DOHH2 (cell line): Measurements from ENCODE around the gene KMT2C.
"Not testable (repeated sequence)": the region's sequence is repeated elsewhere in the genome, so short reads cannot be mapped to it uniquely, and the experiment has no call there.

Experiments used
- H3F3A ChIP-seq: fragments of 200-600 bp; sonication (generic), shearing (Covaris generic); 2 replicates; pipeline ENCODE4 v1.6.0; 2016; ENCODE audit warnings: antibody characterized with exemption, mild to moderate bottlenecking; ENCODE audit not compliant: control insufficient read depth, insufficient read depth
- H3K27ac ChIP-seq: fragments of 200-600 bp; sonication (generic); 2 replicates; pipeline ENCODE4 v1.5.1; 2014; ENCODE audit warnings: low read depth, mild to moderate bottlenecking, low read length, moderate library complexity
- H3K27me3 ChIP-seq: fragments of 200-600 bp; sonication (generic); 2 replicates; pipeline ENCODE4 v1.6.1; 2014; ENCODE audit warnings: mild to moderate bottlenecking, low read length, mixed read lengths; ENCODE audit not compliant: control insufficient read depth
- H3K36me3 ChIP-seq: fragments of 200-600 bp; sonication (generic); 2 replicates; pipeline ENCODE4 v1.6.1; 2014; ENCODE audit warnings: mild to moderate bottlenecking, low read length, moderate library complexity, mixed read lengths; ENCODE audit not compliant: control insufficient read depth
- H3K4me1 ChIP-seq: fragments of 200-600 bp; sonication (generic); 2 replicates; pipeline ENCODE4 v1.6.1; 2014; ENCODE audit warnings: mild to moderate bottlenecking, low read length, mixed read lengths; ENCODE audit not compliant: control insufficient read depth
- H3K4me2 ChIP-seq: fragments of 200-600 bp; sonication (generic); 2 replicates; pipeline ENCODE4 v1.6.0; 2014; ENCODE audit warnings: mild to moderate bottlenecking, low read length, moderate library complexity
- H3K4me3 ChIP-seq: fragments of 200-600 bp; sonication (generic); 2 replicates; pipeline ENCODE4 v1.5.1; 2014; ENCODE audit warnings: mild to moderate bottlenecking, low read length, mixed read lengths
- H3K79me2 ChIP-seq: fragments of 200-600 bp; sonication (generic); 2 replicates; pipeline ENCODE4 v1.6.1; 2014; ENCODE audit warnings: mild to moderate bottlenecking, low read length, mixed read lengths; ENCODE audit not compliant: control insufficient read depth
- H3K9me2 ChIP-seq: fragments of 200-600 bp; sonication (generic); replicated peaks from 2 replicates; pipeline ENCODE4 v1.6.1; 2014; ENCODE audit warnings: mild to moderate bottlenecking, low read length, mixed read lengths; ENCODE audit not compliant: control insufficient read depth
- H3K9me3 ChIP-seq: fragments of 200-600 bp; sonication (generic); 2 replicates; pipeline ENCODE4 v1.6.1; 2014; ENCODE audit warnings: antibody characterized with exemption, low read length, mixed read lengths; ENCODE audit not compliant: control insufficient read depth, insufficient read depth
- H4K20me1 ChIP-seq: fragments of 200-600 bp; sonication (generic); 2 replicates; pipeline ENCODE4 v1.6.0; 2014; ENCODE audit warnings: low read depth, mild to moderate bottlenecking, antibody characterized with exemption, low read length, moderate library complexity; ENCODE audit not compliant: control insufficient read depth, insufficient read depth
- CTCF ChIP-seq: fragments of 200-600 bp; sonication (generic); IDR thresholded peaks from one replicate; pipeline ENCODE4 v1.5.1; 2014; ENCODE audit warnings: antibody characterized with exemption, mild to moderate bottlenecking, low read depth, low read length; ENCODE audit not compliant: poor library complexity, severe bottlenecking
- EZH2phosphoT487 ChIP-seq: fragments of 200-600 bp; sonication (generic); IDR thresholded peaks from 2 replicates; pipeline ENCODE4 v1.6.1; 2017; ENCODE audit warnings: borderline replicate concordance, mild to moderate bottlenecking, antibody characterized with exemption, low read length, moderate library complexity, mixed read lengths

The KMT2C gene

DNA sequence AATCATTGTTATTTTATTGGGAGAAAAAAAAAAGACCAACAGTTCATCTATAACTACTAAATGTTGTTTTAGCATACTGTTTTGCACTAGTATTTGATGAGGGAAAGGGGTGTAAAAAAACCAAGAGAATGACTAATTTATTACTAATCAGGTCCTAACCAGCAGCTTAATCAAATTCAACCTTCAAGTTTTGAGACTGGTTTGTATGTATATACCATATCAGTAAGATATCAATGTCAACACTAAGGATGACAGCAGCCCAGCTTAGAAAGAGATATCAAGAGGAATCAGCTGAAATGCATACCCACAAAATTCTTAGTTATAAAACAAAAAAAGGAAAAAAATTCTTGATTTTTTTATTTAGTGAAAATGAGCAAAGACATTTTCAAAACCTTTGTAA is 122.6 kb downstream of the KMT2C start:
- Histone ChIP-seq H4K20me1 (no peaks in the 10 kb centered on the region), H3K36me3 (peaks cover 49% of the 10 kb centered on the region), H3K9me2 (no peaks in the 10 kb centered on the region), H3K79me2 (peaks cover 41% of the 10 kb centered on the region), H3K9me3 (no peaks in the 10 kb centered on the region), H3K4me2 (no peak overlapping the region), H3K27me3 (no peaks in the 10 kb centered on the region), H3F3A (peaks cover 10% of the 10 kb centered on the region), H3K4me3 (no peak overlapping the region), H3K4me1 (peaks cover 36% of the 10 kb centered on the region), H3K27ac (no peak overlapping the region)
- TF ChIP-seq EZH2phosphoT487 (no peak), CTCF (no peak)

- no peak for TF ChIP-seq EZH2phosphoT487
- no peak for TF ChIP-seq CTCF
- Histone ChIP-seq H3K9me3 (no peaks in the 10 kb centered on the region), H3K27me3 (no peaks in the 10 kb centered on the region), H3K4me2 (no peak overlapping the region), H3K4me1 (peaks cover 33% of the 10 kb centered on the region), H3K36me3 (peaks cover 58% of the 10 kb centered on the region), H3K4me3 (no peak overlapping the region), H4K20me1 (no peaks in the 10 kb centered on the region), H3F3A (peaks cover 14% of the 10 kb centered on the region), H3K79me2 (peaks cover 36% of the 10 kb centered on the region), H3K27ac (no peak overlapping the region), H3K9me2 (no peaks in the 10 kb centered on the region)
These were observed 123.5 kb downstream of the KMT2C start for GRCh38 chr7:152312316-152312715.

DNA sequence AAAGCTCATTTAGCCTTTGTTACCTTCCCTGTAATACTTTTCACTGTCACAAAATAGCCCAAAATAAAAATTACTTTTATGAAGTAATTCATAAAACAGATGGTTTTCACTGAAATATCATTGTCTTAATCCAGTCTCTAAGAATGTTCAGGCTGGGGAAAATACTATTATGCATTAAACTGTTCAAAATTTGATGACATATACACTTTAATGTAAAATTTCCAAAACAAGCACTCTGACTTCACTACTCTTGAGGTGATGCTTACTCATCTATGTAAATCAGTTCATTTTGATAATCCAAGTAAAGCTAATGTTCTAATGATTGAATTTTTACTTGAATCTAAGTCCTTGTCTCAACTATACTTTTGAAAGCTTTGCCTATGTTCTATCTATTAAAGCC is 127.9 kb downstream of the KMT2C start:
- Histone ChIP-seq H3K27me3 (no peaks in the 10 kb centered on the region), H3K79me2 (peaks cover 3% of the 10 kb centered on the region; the same call in 1 of the 2 replicates), H3K9me3 (no peaks in the 10 kb centered on the region), H3F3A (peaks cover 11% of the 10 kb centered on the region), H3K4me1 (peaks cover 18% of the 10 kb centered on the region), H3K4me2 (no peak overlapping the region), H3K9me2 (no peaks in the 10 kb centered on the region), H4K20me1 (no peaks in the 10 kb centered on the region), H3K27ac (no peak overlapping the region), H3K4me3 (no peak overlapping the region), H3K36me3 (peaks cover 81% of the 10 kb centered on the region)
- TF ChIP-seq EZH2phosphoT487 (no peak), CTCF (no peak)

GRCh38 chr7:152299542-152300143 is 136.2 kb downstream of the KMT2C start:
- Histone ChIP-seq H3K36me3 (peaks cover 45% of the 10 kb centered on the region), H3K79me2 (peaks cover 12% of the 10 kb centered on the region), H3K4me1 (peaks cover 28% of the 10 kb centered on the region)
- H3K27me3 ChIP-seq, H3K9me2 ChIP-seq, H4K20me1 ChIP-seq, H3K27ac ChIP-seq, H3K4me2 ChIP-seq, H3K4me3 ChIP-seq, H3K9me3 ChIP-seq, H3F3A ChIP-seq: not testable (repeated sequence)
